ENCODE results near the gene RNF20. TPM values are rescaled to one million over a fixed set of nuclear protein-coding genes. Genes with fewer than 3 reads are reported as not detected.

Gene RNF20
- total and polyA plus RNA-seq, 2 donors (not counting 1 experiment from before 2014, with no cell fraction given) = 5.7 to 56.4 TPM

DNA sequence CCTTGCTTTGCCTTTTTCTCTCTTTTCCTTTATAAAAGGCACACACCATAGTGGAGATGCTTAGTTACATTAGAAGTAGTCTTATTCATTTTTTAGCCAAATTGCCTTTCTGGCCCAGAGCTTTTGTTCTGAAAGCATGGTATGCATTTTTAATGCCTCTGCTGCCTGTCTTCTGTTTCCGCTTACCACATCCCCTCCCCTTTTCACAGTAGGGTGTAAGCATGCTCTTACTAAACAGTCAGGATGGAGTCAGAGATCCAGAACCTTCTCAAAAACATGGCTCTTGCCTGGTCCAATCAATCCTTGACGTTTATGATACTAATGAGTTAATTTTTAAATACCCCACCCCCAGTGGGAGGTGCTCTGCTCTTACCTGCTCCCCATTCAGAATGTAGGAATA is 38.7 kb downstream of the RNF20 start:
- no peak overlapping the region for H3K27ac ChIP-seq (ENCODE audit: low read length in 2 of 2)
- H4K20me1 ChIP-seq (ENCODE audit: control insufficient read depth, insufficient read depth, low read length, poor library complexity, severe bottlenecking) = no peaks in the 10 kb centered on the region
- H3K4me1 ChIP-seq (ENCODE audit: control insufficient read depth in 2 of 2, insufficient read depth in 2 of 2, low read length in 2 of 2) = no peaks in the 10 kb centered on the region
- DNase-seq = no peak
- TF ChIP-seq EZH2 (IDR thresholded peaks at IDR 0.05; ENCODE audit: borderline replicate concordance, insufficient read depth, low read depth, low read length, poor library complexity, severe bottlenecking) = no peak
- TF ChIP-seq, protein P1, sequence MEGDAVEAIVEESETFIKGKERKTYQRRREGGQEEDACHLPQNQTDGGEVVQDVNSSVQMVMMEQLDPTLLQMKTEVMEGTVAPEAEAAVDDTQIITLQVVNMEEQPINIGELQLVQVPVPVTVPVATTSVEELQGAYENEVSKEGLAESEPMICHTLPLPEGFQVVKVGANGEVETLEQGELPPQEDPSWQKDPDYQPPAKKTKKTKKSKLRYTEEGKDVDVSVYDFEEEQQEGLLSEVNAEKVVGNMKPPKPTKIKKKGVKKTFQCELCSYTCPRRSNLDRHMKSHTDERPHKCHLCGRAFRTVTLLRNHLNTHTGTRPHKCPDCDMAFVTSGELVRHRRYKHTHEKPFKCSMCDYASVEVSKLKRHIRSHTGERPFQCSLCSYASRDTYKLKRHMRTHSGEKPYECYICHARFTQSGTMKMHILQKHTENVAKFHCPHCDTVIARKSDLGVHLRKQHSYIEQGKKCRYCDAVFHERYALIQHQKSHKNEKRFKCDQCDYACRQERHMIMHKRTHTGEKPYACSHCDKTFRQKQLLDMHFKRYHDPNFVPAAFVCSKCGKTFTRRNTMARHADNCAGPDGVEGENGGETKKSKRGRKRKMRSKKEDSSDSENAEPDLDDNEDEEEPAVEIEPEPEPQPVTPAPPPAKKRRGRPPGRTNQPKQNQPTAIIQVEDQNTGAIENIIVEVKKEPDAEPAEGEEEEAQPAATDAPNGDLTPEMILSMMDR (IDR thresholded peaks at IDR 0.05) = no peak
- no peak for ATAC-seq (ENCODE audit: low read depth)
- intact Hi-C loops (cut with micrococcal nuclease) = no loop called here
- no peak overlapping the region for H3K4me2 ChIP-seq (replicated peaks; ENCODE audit: low read depth, low read length, poor library complexity, severe bottlenecking)
- H3K4me3 ChIP-seq (ENCODE audit: control extremely low read depth in 1 of 5, extremely low read depth in 1 of 5, insufficient read depth in 1 of 5, low read depth in 2 of 5, low read length in 4 of 5) = no peak overlapping the region
- no peaks in the 10 kb centered on the region for H3K27me3 ChIP-seq (replicated peaks in 1 of 4; ENCODE audit: control extremely low read depth in 1 of 4, control insufficient read depth in 3 of 4, insufficient read depth in 4 of 4, low read length in 3 of 4)
- no peak overlapping the region for H3K4me3 Mint-ChIP-seq
- H3K4me1 Mint-ChIP-seq = no peaks in the 10 kb centered on the region
- peaks cover 2 to 12% of the 10 kb centered on the region in 2 experiments for H3K36me3 ChIP-seq (replicated peaks in 1 of 2; ENCODE audit: control extremely low read depth in 1 of 2, control insufficient read depth in 1 of 2, extremely low read depth in 1 of 2, insufficient read depth in 2 of 2, low read length in 1 of 2)
- H3K9ac ChIP-seq (ENCODE audit: low read length) = no peak overlapping the region
- ChIA-PET POLR2A (no interaction called here), CTCF (no interaction called here)
- no peak overlapping the region for H3K27ac Mint-ChIP-seq
- no peaks in the 10 kb centered on the region for H3K9me3 Mint-ChIP-seq (ENCODE audit: insufficient read depth)
- H3K9me3 ChIP-seq (ENCODE audit: control extremely low read depth in 1 of 3, control insufficient read depth in 2 of 3, insufficient read depth in 1 of 3, low read length in 2 of 3) = no peaks in the 10 kb centered on the region
- no peaks in the 10 kb centered on the region for H3K79me2 ChIP-seq (ENCODE audit: control insufficient read depth, insufficient read depth, low read length)
- WGBS (ENCODE audit: insufficient coverage) = no CpG with 5 or more reads among the region's 2 CpGs
- H2AFZ ChIP-seq (ENCODE audit: insufficient read depth, low read depth, low read length, poor library complexity, severe bottlenecking) = no peak overlapping the region
- no peaks in the 10 kb centered on the region for H3K27me3 Mint-ChIP-seq

DNA sequence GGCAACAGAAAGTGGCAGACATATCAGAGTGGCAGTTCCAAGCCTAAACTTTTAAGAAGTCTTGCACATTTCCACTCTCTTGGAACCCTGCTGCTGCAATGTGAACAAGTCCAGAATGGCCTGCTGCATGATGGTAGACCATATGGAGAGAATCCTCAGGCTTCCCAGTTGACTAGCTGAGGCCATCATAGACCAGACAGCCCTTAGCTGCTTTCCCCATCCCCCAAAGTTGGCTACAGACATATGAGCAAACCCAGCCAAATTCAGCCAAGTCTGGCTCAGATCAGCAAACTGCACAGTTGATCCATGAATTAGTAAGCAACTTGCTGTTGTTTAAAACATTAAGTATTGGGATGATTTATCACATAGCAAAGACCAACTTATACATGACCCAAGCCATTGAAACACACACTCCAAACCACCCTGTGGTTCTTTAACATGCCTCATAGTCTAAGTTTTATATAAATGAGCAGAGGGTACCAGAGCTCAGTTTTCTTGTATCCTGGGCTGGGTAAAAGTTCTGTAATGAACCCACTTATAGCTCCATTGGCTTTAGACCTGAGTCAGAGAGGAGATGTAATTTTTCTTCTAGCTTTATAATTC is 41.2 kb downstream of the RNF20 start:
- H2AFZ ChIP-seq (ENCODE audit: insufficient read depth, low read depth, low read length, poor library complexity, severe bottlenecking) = no peak overlapping the region
- H3K9me3 ChIP-seq (ENCODE audit: control extremely low read depth in 1 of 3, control insufficient read depth in 2 of 3, insufficient read depth in 1 of 3, low read length in 2 of 3) = no peaks in the 10 kb centered on the region
- no peak overlapping the region for H3K4me2 ChIP-seq (replicated peaks; ENCODE audit: low read depth, low read length, poor library complexity, severe bottlenecking)
- Mint-ChIP-seq H3K9me3 (ENCODE audit: insufficient read depth) (no peaks in the 10 kb centered on the region), H3K27me3 (no peaks in the 10 kb centered on the region), H3K4me3 (no peak overlapping the region), H3K4me1 (peaks cover 11% of the 10 kb centered on the region), H3K27ac (no peak overlapping the region)
- DNase-seq (no peak), ATAC-seq (ENCODE audit: low read depth) (no peak)
- H4K20me1 ChIP-seq (ENCODE audit: control insufficient read depth, insufficient read depth, low read length, poor library complexity, severe bottlenecking) = no peaks in the 10 kb centered on the region
- H3K27ac ChIP-seq (ENCODE audit: low read length in 2 of 2) = no peak overlapping the region
- peaks cover 0 to 2% of the 10 kb centered on the region in 2 experiments for H3K36me3 ChIP-seq (replicated peaks in 1 of 2; ENCODE audit: control extremely low read depth in 1 of 2, control insufficient read depth in 1 of 2, extremely low read depth in 1 of 2, insufficient read depth in 2 of 2, low read length in 1 of 2)
- H3K4me1 ChIP-seq (ENCODE audit: control insufficient read depth in 2 of 2, insufficient read depth in 2 of 2, low read length in 2 of 2) = peaks cover 5 to 10% of the 10 kb centered on the region in 2 donors
- no peak overlapping the region for H3K9ac ChIP-seq (ENCODE audit: low read length)
- H3K4me3 ChIP-seq (ENCODE audit: control extremely low read depth in 1 of 5, extremely low read depth in 1 of 5, insufficient read depth in 1 of 5, low read depth in 2 of 5, low read length in 4 of 5) = no peak overlapping the region
- no peaks in the 10 kb centered on the region for H3K79me2 ChIP-seq (ENCODE audit: control insufficient read depth, insufficient read depth, low read length)
- intact Hi-C loops (cut with micrococcal nuclease) = no loop called here
- TF ChIP-seq EZH2 (IDR thresholded peaks at IDR 0.05; ENCODE audit: borderline replicate concordance, insufficient read depth, low read depth, low read length, poor library complexity, severe bottlenecking) = no peak
- TF ChIP-seq, protein P1 (IDR thresholded peaks at IDR 0.05) = no peak
- CTCF ChIA-PET = no interaction called here
- POLR2A ChIA-PET = no interaction called here
- no peaks in the 10 kb centered on the region for H3K27me3 ChIP-seq (replicated peaks in 1 of 4; ENCODE audit: control extremely low read depth in 1 of 4, control insufficient read depth in 3 of 4, insufficient read depth in 4 of 4, low read length in 3 of 4)
